ENCODE results near the gene GAL3ST2.

GAL3ST2 gene

DNA sequence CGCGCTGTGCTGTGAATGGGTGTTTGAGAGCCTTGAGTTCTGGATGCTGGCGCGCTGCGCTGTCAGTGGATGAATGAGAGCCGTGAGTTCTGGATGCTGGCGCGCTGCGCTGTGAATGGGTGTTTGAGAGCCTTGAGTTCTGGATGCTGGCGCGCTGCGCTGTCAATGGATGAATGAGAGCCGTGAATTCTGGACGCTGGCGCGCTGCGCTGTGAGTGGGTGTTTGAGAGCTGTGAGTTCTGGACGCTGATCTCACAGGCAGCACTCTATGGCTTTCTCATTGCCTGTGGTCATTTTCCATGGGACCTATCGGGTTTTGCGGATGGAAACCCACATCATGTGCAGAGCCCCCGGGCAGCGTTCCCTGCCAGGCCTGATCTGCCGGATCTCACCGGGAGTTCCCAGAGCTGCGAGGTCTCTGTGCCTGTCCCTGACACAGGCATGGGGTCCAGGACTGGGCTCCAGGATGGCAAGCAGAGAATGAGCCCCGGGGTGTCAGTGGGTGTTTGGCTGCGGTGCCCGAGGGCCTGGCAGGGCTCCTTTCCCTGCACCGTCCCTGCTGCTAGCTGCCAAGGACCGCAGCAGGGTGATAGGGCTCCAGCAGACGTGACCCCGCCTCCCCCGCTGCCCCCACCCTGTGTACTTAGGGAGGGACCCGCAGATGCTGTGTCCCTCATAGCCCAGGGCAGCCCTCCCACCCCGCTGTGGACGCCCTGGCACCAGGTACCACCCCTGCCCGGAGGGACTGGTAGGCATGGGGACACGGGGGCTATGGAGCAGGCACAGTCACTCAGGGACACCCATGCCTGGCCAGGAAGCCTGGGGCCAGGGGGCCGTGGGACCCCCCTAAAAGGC is 72.4 kb downstream of the GAL3ST2 start:
- no peak for DNase-seq

DNA sequence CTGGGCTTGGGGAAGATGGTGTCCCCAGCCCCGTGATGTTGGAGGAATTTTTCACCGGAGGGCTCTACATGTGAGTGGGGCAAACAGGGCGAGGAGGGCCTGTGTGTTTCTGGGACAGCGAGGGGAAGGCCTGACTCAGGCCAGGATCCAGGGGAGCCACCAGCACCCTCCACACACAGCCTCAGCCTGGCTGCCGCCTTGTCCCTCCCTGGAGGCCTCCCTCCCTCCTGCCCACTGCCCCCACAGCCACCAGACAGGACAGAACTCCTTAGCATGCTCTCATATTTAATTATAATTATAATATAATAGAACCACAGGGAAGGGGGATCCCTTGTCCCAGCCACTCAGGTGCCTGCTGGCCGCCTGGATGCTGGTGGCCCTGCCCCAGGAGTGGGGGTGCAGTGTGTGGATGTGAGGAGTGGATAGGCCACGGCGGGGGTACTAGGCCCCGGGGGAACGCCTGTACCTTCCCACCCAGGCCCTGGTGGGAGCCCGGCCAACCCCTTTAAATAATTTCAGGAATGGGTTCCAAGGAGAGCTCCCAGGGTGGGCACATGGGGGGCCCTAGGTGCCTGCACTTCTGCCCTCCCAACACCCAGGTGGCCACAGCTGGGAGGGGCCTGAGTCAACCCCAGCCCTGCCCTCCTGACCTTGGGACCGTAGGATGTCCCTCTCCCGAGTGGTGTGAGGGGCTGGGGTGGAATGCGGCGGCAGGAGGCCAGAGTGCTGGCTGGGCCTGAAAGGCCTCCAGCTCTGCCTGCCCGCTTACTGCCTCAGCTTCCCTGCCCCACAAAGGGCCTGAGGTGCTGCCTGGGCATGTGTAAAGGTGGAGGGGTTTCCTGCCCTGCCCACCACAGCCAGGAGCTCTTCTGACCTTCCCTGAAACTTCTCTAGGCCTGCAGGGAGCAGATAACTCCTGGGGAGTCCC is 73.3 kb downstream of the GAL3ST2 start:
- DNase-seq = no peak

DNA sequence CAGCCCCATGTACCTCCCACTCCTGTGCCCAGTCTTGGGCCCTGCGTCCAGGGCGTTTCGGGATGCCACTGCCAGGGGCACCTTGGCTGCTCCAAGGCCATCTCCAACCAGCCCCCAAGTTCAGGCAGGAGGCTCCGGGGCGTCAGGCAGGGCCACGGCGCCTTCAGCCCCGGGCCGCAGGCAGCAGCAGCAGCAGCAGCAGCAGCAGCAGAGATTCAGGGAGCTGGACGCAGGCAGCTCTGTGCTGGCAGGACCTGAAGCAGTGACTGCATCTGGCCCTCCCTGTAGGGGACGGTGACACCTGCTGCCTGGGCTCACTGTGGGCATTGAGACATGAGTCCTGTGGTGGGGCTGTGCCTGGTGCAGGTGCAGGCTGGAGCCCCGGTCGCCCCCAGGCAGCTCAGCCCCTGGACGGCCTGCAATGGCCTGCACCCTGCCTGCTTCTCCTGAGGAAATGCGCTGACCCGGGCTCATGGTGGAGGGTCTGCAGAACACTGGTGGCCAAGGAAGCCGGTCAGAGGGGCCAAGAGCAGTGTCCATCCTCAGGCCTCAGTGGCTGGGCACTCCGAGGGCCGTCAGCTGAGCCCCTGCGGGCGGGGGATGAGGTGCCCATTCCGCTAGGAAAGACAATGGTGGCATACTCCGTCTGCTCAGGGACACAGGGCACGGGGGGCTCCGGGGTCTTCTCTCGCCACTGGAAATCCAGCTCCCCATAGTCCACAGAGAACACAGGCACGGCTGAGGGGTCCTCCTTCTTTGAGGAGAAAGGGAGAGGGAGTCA is 74.1 kb downstream of the GAL3ST2 start:
- no peak for DNase-seq

DNA sequence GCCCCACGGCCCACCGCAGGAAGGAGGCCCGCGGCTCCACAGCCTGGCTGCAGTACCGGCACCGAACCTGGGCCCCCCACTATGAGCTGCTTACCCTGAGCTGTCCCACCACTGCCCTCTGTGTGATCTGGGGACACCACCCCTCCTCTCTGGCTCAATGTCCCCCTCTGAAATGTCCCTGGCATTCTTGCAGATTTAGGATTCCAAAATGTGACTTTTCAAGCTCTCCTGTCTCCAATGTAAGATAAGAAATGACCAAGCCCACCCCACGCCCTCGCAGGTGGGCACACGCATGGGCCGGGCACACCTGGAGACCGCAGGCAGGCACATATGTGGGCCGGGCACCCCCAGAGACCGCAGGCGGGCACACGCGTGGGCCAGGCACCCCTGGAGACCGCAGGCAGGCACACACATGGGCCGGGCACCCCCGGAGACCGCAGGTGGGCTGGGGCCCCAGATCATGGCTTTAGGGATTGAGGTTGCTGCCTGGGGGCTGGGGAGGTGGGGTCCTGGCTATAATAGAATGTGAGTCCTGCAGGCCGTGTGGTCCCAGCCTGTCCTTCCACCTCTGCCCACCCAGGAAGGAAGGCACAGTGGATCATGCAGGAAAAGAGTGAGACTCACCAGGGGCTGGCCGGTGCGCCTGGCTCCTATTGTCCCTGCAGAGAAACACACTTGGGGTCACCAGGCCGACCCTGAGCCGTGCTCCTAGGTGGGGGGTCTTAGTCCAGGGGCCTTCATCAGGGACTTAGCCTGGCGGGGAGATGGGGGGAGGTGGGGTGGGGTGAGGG is 74.9 kb downstream of the GAL3ST2 start:
- no peak for DNase-seq

DNA sequence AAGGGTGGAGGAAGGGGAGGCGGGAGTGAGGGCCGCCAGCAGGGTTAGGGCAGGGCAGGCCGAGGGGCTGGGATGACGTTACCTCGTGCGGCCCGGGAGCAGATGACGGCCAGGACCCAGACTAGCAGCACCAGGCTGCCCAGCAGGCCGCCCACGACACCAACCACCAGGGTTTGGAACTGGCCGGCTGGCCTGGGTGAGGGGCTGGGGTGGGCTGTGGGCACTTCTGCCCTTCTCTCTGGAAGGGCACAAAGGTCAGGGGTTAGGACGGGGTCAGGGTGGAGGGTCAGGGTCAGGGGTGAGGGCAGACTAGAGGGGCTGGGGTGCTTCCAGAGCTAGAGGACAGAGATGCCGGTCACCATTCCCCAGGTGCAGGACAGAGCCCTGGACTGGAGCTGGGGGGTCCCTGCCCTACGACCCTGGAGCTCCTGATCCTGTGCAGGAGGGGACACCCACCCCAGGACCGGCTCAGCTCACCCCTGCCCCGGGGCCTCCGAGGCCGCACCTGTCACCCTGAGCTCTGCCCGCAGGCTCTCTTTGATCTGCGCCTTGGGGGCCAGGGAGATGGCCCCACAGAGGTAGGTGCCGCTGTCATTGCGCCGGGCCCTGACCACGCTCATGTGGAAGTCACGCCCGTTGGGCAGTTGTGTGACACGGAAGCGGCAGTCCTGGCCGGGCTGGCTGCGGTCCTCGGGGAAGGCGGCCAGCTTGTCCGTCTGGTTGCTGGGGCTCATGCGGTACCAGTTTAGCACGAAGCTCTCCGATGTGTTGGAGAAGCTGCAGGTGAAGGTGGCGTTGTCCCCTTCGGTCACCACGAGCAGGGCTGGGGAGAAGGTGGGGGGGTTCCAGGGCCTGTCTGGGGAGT is 75.7 kb downstream of the GAL3ST2 start:
- DNase-seq = no peak

DNA sequence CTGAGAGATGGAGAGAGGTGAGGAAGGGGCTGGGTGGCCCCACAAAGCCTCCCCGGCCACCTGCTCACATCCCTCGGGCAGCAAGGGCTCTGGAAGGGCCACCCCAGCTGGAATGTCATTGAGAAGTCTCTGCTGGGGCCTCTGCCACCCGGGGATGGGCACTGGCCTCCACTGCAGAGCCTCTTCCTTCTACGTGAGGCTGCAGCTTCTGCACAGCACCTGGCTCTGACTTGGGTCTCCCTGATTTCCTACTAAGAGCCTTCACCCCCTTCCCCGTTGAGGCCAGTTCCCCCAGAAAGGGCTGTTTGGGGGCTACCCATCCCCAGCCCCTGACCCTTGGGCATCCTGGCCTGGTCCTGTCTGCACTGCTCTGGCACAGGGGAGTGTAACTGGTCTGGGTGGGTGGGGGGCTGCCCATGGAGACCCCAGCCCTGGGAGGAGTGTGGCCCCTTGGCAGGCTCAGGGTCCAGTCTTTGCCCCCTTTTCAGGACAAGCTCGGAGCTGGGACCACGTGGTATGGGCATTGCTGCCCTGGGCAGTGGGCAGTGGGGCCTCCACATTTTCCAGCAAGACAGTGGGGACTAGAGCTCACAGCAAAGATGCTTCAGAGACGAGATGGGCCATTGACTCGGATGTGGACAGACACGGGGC is 76.5 kb downstream of the GAL3ST2 start:
- DNase-seq = no peak

All from NCI-H2227 treated with DMSO at 0.1 percent for 48 hours (cell line).